ENCODE measurements around the gene BARX1.

BARX1 gene

GRCh38 chr9:93952784-93953495 lies 2.2 kb downstream of the BARX1 start (continued):
- TF ChIP-seq ZNF169 (tag by site-specific recombination; IDR thresholded peaks at IDR 0.05) (no peak), KLF9 (tag by site-specific recombination; IDR thresholded peaks at IDR 0.05; ENCODE audit: low read depth) (no peak), YY1 (tag by site-specific recombination; IDR thresholded peaks at IDR 0.05) (no peak), ZNF138 (tag by site-specific recombination; IDR thresholded peaks at IDR 0.05; ENCODE audit: borderline replicate concordance) (no peak), ZNF621 (tag by site-specific recombination; IDR thresholded peaks at IDR 0.05) (no peak), ZNF423 (tag by site-specific recombination; IDR thresholded peaks at IDR 0.05) (no peak), ZNF146 (tag by site-specific recombination; IDR thresholded peaks at IDR 0.05) (no peak), ZNF362 (tag by site-specific recombination; IDR thresholded peaks at IDR 0.05) (no peak)

- Histone ChIP-seq H3K4me3 (ENCODE audit: low read depth, low read length) (no peak overlapping the region), H3K4me1 (ENCODE audit: control insufficient read depth, insufficient read depth, low read length) (no peaks in the 10 kb centered on the region), H3K9me3 (ENCODE audit: control insufficient read depth, insufficient read depth, low read depth, low read length) (no peaks in the 10 kb centered on the region), H3K36me3 (ENCODE audit: control insufficient read depth in 2 of 2, insufficient read depth in 1 of 2, low read length in 2 of 2) (peaks cover 0 to 16% of the 10 kb centered on the region in 2 experiments; a peak in 1 of 3 replicates), H3K27ac (ENCODE audit: extremely low read depth, low read depth, low read length) (no peak overlapping the region)
- TF ChIP-seq SETDB1 (IDR thresholded peaks at IDR 0.05; ENCODE audit: insufficient read length, low read length): no peak
- no peak for TF ChIP-seq ZNF664 (tag by site-specific recombination; IDR thresholded peaks at IDR 0.05)
- no peak for TF ChIP-seq ZNF48 (tag by site-specific recombination; IDR thresholded peaks at IDR 0.05)
- TF ChIP-seq ZNF707 (tag by site-specific recombination; IDR thresholded peaks at IDR 0.05): no peak
- TF ChIP-seq ZNF660 (tag by site-specific recombination; IDR thresholded peaks at IDR 0.05): no peak
- TF ChIP-seq ZBTB44 (tag by site-specific recombination; IDR thresholded peaks at IDR 0.05): no peak
- no peak for TF ChIP-seq SCRT1 (tag by site-specific recombination; IDR thresholded peaks at IDR 0.05; ENCODE audit: borderline replicate concordance)
- TF ChIP-seq ZNF658 (tag by site-specific recombination; IDR thresholded peaks at IDR 0.05): no peak
- TF ChIP-seq ZNF529 (tag by site-specific recombination; IDR thresholded peaks at IDR 0.05; ENCODE audit: insufficient replicate concordance): no peak
- TF ChIP-seq HOXA7 (CRISPR knock-in tag; IDR thresholded peaks at IDR 0.05; ENCODE audit: borderline replicate concordance): no peak
- TF ChIP-seq ZBTB8A (tag by site-specific recombination; IDR thresholded peaks at IDR 0.05): no peak
- no peak for TF ChIP-seq ZNF580 (tag by site-specific recombination; IDR thresholded peaks at IDR 0.05)
- no peak for TF ChIP-seq ZNF768 (tag by site-specific recombination; IDR thresholded peaks at IDR 0.05)
- TF ChIP-seq WT1 (tag by site-specific recombination; IDR thresholded peaks at IDR 0.05): no peak
- TF ChIP-seq ZNF560 (tag by site-specific recombination; IDR thresholded peaks at IDR 0.05; ENCODE audit: borderline replicate concordance): no peak
- no peak for TF ChIP-seq ZBTB6 (tag by site-specific recombination; IDR thresholded peaks at IDR 0.05)
- POLR2A ChIA-PET: no interaction called here
- CTCF ChIA-PET: interaction anchor here (1.3 kb wide), 1 partner anchor 11 kb away, joined by 5 read pairs; no protein-coding TSS in a partner anchor
These were observed 2.9 kb downstream of the BARX1 start for GRCh38 chr9:93952119-93952783.
